ENCODE data around the gene PCSK9. TPM values are rescaled to one million over a fixed set of nuclear protein-coding genes. Genes with fewer than 3 reads are reported as not detected.
A peak's percentile ranks its signal among the peaks of the same experiment; 100 is the strongest.

PCSK9 gene
- total RNA-seq (2022) (31.8 and 41.6 TPM in 2 replicates), Bru-seq, nascent RNA (percentile 60 among the genes with signal in this experiment), BruChase-seq, experiment 1, labeled RNA remaining after a 6-hour chase (percentile 55 among the genes with signal in this experiment), BruChase-seq, experiment 2, labeled RNA remaining after a 2-hour chase (percentile 61 among the genes with signal in this experiment)
- long read RNA-seq, transcript PCSK9-201 (12 exons, 3,637 nt): major isoform, 18 of 33 reads
- long read RNA-seq, partial matches to known transcripts: 14 of 33 reads
- long read RNA-seq, other reads (novel, unspliced or antisense): 1 of 33 reads

- peaks cover 36% of the 10 kb centered on the region for H3K36me3 Mint-ChIP-seq (ENCODE audit: insufficient read depth, unreplicated experiment)
- no peaks in the 10 kb centered on the region for H3K27me3 Mint-ChIP-seq (ENCODE audit: unreplicated experiment)
- no peaks in the 10 kb centered on the region for H3K9me3 Mint-ChIP-seq (ENCODE audit: low read depth, unreplicated experiment)
- peak; percentile 77 for DNase-seq
- peak within 1 kb of the TSS; percentile 99 for H3K4me3 Mint-ChIP-seq (ENCODE audit: low read depth, unreplicated experiment)
- H3K27ac Mint-ChIP-seq (ENCODE audit: unreplicated experiment): peak within 1 kb of the TSS; percentile 68
- intact Hi-C loops (cut with micrococcal nuclease; ENCODE audit: unreplicated experiment): loop anchor here (10.0 kb wide), 1 partner anchor 65 kb away; no protein-coding TSS in a partner anchor
- no peak for TF ChIP-seq CTCF (IDR thresholded peaks at IDR 0.05; ENCODE audit: unreplicated experiment)
- CTCF ChIA-PET: interaction anchor here (1.3 to 1.4 kb wide), 3 partner anchors 18 to 94 kb away, joined by 3 to 6 read pairs (median 4); no protein-coding TSS in a partner anchor
- BruUV-seq (replicated peaks): no TSS peak
- H3K4me1 Mint-ChIP-seq (ENCODE audit: low read depth, unreplicated experiment): peaks cover 52% of the 10 kb centered on the region
Measured at GRCh38 chr1:55039342-55040082, at the start of gene PCSK9. Gene PCSK9 (plus strand): TSS chr1:55039548. CDS start chr1:55039838, 290 bp downstream.

- H3K4me3 Mint-ChIP-seq (ENCODE audit: low read depth, unreplicated experiment): no peak overlapping the region
- intact Hi-C loops (cut with micrococcal nuclease; ENCODE audit: unreplicated experiment): no loop called here
- no peak for DNase-seq
- TF ChIP-seq CTCF (IDR thresholded peaks at IDR 0.05; ENCODE audit: unreplicated experiment): no peak
- peaks cover 17% of the 10 kb centered on the region for H3K27me3 Mint-ChIP-seq (ENCODE audit: unreplicated experiment)
- no peaks in the 10 kb centered on the region for H3K36me3 Mint-ChIP-seq (ENCODE audit: insufficient read depth, unreplicated experiment)
- no TSS peak for BruUV-seq (replicated peaks)
- H3K27ac Mint-ChIP-seq (ENCODE audit: unreplicated experiment): no peak overlapping the region
- no peaks in the 10 kb centered on the region for H3K4me1 Mint-ChIP-seq (ENCODE audit: low read depth, unreplicated experiment)
- CTCF ChIA-PET: interaction anchor here (1.1 to 1.8 kb wide), 2 partner anchors 32 to 39 kb away, joined by 3 to 9 read pairs; no protein-coding TSS in a partner anchor
- H3K9me3 Mint-ChIP-seq (ENCODE audit: low read depth, unreplicated experiment): no peaks in the 10 kb centered on the region
Measured at GRCh38 chr1:54989968-54990810, 49.2 kb upstream of the PCSK9 start.

- CTCF ChIA-PET: interaction anchor here (1.8 kb wide), 1 partner anchor 40 kb away, joined by 9 read pairs; no protein-coding TSS in a partner anchor
- DNase-seq: no peak
- H3K27ac Mint-ChIP-seq (ENCODE audit: unreplicated experiment): no peak overlapping the region
Measured at GRCh38 chr1:54990916-54991315, 48.4 kb upstream of the PCSK9 start.

More at GRCh38 chr1:54990916-54991315, 48.4 kb upstream of the PCSK9 start:
- BruUV-seq (replicated peaks): no TSS peak
- Mint-ChIP-seq H3K36me3 (ENCODE audit: insufficient read depth, unreplicated experiment) (no peaks in the 10 kb centered on the region), H3K27me3 (ENCODE audit: unreplicated experiment) (peaks cover 24% of the 10 kb centered on the region), H3K4me1 (ENCODE audit: low read depth, unreplicated experiment) (peaks cover under 1% of the 10 kb centered on the region), H3K9me3 (ENCODE audit: low read depth, unreplicated experiment) (no peaks in the 10 kb centered on the region), H3K4me3 (ENCODE audit: low read depth, unreplicated experiment) (no peak overlapping the region)
- intact Hi-C loops (cut with micrococcal nuclease; ENCODE audit: unreplicated experiment): no loop called here
- TF ChIP-seq CTCF (IDR thresholded peaks at IDR 0.05; ENCODE audit: unreplicated experiment): no peak
